HG03139 (cell line): ENCODE data around the gene MEG3.

ENCODE experiments used
- ATAC-seq: cut with Tn5 transposase; IDR thresholded peaks from one replicate; pipeline ENCODE4 v1.9.1; 2021; ENCODE audit not compliant: unreplicated experiment

Gene MEG3

DNA sequence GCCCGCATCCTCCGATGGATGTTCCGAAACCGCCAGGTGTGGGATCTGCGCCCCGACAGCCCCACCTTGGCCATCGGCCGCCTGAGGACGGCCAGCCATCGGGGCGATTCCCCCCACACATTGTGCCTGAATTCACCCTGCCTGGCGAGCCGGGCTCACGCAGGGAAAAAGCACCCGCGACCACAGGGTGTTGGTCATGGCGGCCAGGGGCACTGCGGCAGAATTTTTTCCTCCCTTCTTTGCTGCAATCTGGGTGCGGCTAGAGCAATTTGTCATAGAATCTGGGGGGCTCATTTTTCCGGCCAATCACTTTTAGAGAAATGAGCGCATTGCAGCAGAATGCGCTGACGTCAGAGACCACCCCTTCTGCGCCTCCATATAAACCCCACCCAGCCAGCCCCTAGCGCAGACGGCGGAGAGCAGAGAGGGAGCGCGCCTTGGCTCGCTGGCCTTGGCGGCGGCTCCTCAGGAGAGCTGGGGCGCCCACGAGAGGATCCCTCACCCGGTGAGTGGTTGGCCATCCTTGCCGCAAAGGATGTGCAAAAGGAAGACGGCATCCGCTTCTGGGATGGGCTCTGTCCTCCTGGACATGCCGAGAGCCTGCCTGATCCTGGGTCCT is at the start of gene MEG3:
TSS of gene MEG3 (plus strand) at position 406 of the 619 bp plus-strand sequence.
- ATAC-seq, result no peak

- ATAC-seq, result no peak
Observed at GRCh38 chr14:100776681-100777365, 49.1 kb upstream of the MEG3 start.

- ATAC-seq, result no peak
Observed at GRCh38 chr14:100777366-100777817, 48.5 kb upstream of the MEG3 start.

DNA sequence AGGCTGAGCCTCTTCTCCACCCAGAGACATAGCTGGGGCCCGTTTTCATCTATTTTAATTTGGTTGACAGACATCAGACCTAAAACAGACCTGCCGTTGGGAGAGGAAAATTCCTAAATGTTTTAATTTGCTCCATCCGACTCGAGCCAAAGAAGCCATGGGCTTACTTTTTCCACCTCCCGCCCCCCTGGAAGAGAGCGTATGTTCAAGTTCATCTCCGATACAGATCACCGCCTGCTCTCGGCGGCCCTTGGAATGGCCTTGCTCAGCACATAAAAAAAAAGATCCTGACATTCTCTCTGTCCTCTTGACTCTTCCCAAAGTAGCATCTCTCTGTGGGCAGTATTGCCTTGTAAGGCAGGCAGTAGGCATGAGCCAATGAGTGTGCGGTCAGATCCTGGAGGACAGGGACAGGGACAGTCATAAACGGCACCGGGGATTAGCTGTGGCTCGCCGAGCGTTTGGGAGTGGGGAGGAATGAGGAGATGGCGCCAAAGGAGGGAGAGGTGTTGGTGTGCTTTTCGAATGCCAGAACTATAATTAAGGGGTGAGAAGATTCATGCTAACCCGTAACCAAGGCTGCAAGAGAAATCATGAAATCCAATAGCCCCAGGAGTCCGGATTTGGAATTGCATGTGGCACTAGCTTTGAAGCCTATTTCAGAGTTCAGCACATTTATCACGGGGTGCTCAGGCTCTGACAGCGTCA is 47.9 kb upstream of the MEG3 start:
- ATAC-seq, result no peak

DNA sequence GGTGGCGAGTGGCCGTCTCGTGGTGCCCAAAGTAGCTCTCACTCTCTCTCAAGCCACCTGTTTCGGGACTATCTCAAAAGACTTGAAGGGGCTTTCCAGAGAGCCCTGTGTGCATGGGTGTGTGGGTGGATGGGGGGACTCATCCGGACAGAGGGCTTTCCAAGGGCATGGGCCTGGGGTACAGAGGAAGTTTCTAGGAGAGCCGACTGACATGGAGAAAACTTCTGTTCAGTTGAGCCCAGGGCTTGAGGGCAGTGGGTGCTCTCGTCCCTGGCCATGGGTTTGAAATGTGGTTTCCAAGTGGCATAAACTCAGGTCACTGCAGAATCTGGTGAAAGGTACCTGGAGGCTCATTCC is 47.4 kb upstream of the MEG3 start:
- ATAC-seq, result no peak

DNA sequence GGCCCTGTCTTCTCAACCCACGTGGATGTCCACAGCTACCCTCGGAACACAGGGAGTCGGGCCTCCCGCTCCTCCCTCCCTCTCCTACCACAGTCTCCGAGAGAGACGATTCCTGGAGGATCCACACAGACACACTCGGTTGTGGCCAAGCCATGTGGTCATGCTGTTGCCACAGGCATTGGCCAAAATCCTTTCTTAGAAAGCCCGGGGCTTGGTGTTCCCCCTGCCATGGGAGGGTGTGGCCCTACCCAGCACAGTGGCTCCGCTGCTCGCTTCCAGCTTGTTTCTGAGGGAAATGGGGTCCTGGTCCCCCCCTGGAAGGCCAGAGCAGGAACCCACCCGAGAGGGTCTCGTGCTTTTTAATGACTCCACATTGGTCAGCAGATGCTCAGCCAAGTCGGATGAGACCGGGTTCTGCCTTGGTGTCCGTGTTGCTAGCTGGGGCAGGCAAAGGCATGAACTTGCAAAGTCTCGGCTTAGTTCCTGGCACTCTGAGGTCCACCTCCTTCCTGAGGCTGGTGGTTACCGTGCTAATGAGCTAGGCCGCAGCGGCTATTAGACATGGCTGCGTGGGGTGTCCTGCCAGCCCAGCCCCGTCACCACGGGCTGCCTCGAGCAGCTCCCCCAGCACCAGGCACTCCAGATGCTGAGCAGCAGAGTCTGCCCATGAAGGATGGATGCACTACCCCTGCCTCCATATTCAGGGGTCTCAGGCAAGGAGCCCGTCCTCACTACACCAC is 46.8 kb upstream of the MEG3 start:
- no peak for ATAC-seq

DNA sequence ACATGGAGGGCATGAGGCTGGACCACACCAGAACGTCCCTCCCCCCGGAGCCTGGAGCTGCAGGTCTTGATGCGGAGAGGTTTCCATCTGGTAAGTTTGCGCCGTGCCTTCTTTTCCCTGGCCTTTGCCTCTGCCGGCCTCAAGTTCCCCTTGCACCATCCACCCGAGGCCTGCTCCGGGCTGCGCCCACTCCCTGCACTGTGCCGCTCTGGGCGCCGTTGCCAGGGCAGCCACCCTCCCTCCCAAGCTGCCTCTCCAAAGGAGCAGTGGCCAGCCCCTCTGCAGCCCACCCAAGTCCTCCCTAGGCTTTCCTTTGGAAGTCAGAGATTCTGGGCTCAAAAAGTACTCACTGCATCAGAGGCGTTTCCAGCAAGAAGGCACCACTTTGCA is 46.2 kb upstream of the MEG3 start:
- ATAC-seq, result no peak

DNA sequence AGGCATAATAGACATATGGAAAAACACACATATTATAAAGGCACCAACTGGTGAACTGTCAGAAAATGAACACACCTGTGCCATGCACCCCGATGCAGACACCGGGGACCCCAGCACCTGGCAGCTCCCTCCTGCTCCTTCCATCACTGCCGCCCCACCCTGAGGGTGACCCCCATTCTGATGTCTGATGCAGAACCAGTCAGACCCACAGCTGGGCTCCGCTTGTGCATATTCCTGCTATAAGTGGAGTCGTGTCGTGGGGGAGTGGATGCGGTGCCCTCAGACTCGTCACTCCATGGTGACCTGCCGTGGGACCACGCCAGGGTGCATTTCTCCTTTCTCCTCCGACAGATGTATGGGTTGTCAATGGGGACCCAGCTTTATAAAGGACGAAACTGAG is 45.7 kb upstream of the MEG3 start:
- ATAC-seq, result no peak

DNA sequence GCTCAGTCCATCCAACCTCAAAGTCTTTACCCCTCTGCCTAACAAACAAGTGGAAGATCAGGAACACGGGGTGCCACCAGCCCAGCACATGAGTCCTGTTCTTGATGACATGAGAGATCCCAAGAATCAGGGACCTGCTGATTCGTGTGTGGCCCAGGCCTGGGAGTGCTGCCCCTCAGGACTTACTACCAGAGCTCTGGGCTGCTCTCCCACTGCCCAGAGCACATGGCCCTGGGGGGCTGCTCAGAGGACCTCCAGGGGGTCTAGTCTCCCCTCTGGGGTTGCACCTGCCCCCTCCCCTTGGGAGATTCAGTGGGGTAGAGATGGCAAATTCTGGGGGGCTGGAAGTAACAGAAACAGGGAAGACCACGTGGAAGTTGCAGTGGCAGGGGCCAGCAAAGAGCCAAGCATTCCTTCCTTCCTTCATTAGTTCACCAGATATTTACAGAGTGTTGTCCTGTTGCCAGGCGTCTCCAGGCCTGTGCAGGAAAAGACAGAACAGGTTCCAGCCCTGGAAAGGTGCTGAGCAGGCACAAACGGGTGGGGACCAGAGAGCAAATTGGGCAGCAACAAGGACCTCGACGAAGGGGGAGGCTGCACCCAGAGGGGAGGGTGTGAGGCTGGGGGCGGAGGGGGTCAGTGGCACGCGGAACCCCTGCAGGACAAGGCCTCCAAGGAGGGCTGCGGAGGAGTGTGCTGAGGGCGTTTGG is 45.1 kb upstream of the MEG3 start:
- no peak for ATAC-seq

DNA sequence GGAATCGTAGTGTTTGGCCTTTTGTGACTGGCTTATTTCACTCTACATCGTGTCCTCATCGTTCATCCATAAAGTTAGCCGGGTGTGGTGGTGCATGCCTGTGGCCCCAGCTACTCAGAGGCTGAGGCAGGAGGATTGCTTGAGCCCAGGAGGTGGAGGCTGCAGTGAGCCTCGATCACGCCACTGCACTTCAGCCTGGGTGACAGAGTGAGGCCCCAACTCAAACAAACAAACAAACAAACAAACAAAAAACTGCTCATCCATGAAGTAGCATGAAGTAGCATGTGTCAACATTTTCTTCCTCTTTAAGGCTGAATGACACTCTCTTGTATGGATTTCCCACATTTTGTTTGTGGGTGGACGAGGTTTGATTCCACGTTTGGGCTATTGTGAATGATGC is 44.0 kb upstream of the MEG3 start:
- ATAC-seq, result no peak

GRCh38 chr14:100782516-100783320 is 43.2 kb upstream of the MEG3 start:
- ATAC-seq, result no peak

DNA sequence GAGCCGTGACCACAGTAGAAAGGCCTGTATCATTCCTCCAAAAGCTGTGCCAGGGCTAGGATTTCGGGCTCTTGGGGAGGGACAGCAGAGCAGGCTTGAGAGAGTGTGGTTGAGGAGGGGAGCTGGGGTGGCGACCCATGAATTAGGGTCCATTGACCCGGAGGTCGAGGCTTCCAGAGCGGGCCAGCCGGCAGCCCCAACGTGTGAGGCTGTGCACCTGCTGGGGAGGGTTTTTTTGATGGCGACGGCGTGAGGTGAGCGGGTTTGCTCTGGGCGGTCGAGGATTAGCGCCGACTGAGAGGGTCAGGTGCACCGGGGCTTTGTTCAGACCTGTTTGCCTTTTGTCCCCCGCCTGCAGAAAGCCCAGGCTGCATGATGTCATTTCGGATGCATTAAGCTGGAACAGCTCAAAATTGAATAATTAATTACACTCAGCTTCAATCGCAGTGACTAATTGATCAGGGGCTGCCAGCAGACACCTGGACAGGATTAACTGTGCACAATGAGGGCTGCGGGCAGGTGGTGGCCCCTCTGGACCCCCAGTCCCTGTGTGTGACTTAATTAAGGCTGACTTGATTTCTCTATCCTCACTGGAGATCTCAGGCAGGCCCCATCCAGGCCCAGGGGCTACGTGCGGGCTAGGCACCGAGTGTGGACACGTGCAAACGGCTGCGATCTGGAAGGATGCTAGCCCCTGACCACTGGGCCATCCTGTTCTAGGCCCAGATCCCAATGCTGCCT is 42.1 kb upstream of the MEG3 start:
- no peak for ATAC-seq

DNA sequence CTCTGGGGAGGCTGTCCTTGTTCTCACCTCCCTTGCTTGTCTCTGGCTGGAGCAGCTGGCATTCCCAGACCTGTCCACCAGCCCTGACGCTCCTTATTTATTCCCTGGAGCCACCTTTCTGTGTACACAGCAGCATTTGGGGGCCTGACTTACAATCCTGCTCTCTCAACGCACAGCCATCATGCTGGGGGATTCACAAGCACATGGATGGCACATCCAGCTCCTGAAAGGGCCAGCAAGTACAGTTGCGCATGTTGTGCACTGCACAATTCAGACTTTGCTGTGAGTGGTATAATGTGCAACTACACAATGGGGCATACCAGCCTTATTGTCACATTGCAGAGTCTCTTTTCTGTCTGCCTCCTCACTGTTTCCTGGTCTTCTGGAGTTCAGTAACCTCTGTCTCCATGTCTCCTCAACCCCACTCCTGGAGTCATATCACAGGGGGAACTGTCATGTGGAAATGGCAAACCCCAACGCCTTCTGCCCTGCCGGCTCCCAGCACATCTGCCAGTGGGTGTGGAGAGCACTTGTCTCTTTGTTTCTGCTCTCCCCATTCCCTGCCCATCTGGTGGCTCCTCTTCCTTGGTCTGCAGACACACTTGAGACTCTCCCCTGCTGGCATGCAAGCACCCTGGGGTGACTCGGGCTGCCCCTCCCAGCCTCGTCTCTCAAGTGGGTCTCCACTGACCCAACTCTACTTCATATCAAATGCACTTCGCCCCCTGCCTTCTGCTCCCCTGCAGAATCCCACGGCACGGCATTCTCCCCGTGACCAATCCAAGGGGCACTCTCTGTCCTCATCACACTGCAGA is 41.2 kb upstream of the MEG3 start:
- ATAC-seq, result no peak

DNA sequence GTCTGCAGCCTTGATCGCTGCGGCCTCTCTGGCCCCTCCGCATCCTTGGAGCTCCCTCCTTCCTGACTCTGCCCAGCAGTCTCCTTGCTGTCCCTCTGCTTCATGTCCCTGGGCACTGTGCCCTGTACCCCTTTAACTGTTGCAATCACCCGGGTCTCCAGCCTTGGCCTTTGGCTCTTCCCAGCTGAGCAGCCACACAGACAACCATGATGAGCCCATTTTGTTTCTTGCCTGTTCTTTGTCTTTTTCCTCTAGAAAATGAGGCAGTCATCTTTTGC is 40.6 kb upstream of the MEG3 start:
- no peak for ATAC-seq

GRCh38 chr14:100785626-100786025 is 40.3 kb upstream of the MEG3 start:
- no peak for ATAC-seq

DNA sequence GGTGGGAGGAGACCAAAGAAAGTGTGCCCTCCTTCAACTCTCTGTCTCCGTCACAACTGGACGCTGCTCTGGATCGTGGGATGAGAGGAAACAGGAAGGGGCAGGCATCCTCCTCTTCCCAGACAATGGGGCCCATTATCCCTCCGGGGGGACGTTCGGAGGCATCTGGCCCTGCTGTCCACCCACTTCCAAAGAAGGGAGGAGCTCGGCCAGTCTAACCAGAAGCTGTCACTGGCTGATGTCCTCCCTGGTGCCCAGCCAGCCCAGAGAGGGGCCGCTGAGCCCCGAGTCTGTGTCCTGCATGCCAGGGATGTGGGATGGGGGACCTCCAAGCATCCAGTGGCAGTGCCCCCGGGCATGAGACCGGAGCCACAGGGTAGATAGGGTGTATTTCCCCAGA is 39.8 kb upstream of the MEG3 start:
- ATAC-seq, result no peak

DNA sequence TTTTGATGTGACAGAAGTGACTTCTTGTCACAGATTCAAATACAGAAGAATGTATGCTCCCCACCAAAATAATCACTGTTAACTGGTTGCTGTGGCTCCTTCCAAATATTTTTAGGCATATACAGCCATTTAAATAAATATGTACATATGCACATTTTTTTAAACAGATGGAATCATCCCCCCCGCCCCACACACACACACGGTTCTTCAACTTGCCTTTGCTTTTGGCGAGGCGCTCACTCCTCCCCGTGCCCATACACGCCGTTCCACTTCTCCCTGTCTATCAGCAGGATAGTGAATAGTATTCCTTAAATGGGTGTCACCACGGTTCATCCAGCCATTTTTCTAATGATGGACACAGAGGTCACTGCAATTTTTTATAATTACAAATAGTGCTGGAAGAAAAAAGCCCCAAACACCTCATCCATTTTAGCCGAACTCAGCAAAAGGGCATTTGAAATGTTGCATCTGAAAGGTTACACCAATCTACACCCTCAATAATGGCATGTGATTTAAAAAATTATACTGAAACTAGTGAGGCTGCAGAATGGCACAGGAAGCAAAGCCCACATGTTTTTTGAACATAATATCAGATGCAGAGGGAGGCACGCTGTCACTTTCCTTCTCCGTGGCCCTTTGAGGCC is 39.2 kb upstream of the MEG3 start:
- ATAC-seq, result no peak

DNA sequence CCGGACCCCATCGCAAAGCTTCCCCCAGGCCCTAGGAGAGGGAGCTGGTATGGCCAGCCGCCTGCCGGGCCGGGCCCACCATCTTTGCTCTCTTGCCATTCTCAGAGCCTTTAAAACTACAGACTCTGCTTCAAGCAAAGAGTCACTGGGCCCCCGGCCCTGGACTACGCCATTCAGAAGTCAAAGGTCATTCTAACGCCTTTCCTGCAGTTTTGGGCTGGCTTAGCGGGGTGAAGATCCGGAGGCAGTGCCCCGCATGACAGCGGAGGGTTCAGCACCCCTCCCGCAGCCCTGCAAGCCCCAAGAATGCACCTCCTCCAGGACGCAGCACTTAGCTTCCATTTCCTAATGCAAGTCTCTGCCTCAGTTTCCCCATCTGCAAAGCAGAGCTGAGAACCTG is 38.3 kb upstream of the MEG3 start:
- no peak for ATAC-seq

DNA sequence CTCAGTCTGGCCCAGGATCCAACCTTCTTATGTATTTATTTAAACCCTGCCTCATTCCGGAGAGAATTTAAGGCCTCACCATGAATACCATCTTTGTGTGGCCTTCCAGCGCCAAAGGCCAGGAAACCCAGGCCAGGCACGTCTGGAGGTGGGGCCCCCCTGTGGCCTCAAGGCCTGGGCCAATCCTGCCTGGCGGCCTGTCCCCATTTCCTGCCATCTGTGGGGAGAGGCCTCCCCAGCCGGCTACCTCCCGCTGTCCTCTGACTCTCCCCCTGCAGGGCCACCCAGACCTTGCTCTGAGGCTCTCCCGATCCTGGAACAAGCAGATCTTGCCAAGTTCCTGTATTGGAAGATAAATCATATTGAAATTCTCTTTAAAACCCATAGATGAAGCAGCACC is 37.4 kb upstream of the MEG3 start:
- ATAC-seq, result no peak
